Lung (tissue), 12 donors: ENCODE measurements around the gene INSM1. TPM values are rescaled to one million over a fixed set of nuclear protein-coding genes. Genes with fewer than 3 reads are reported as not detected.

Experiments used
- ATAC-seq: fragments of 200-7000 bp; cut with Tn5 transposase; one replicate; pipeline ENCODE4 v1.9.1; 2020; ENCODE audit warnings: moderate number of reproducible peaks; ENCODE audit not compliant: insufficient read depth, low FRiP score
- DNase-seq, 3 donors: peaks; one replicate each; pipeline ENCODE4 v3.0.0-alpha.2; 2013 to 2017
- H3K27ac ChIP-seq, 2 donors: one replicate each; pipeline ENCODE4 v1.5.1; 2013; ENCODE audit warnings: mild to moderate bottlenecking in 2 of 2, moderate library complexity in 2 of 2, control low read depth in 1 of 2, inconsistent platforms in 1 of 2, low read depth in 1 of 2, low read length in 1 of 2
- H3K27me3 ChIP-seq, 3 donors: one replicate each; pipeline ENCODE4 v1.5.1; 2013; ENCODE audit warnings: low read length in 2 of 3; ENCODE audit not compliant: control insufficient read depth in 3 of 3, insufficient read depth in 3 of 3
- H3K36me3 ChIP-seq, 4 donors: one replicate each; pipeline ENCODE4 v1.5.1; 2013; ENCODE audit warnings: low read length in 4 of 4, mild to moderate bottlenecking in 1 of 4, moderate library complexity in 1 of 4; ENCODE audit not compliant: control insufficient read depth in 4 of 4, insufficient read depth in 4 of 4
- H3K4me1 ChIP-seq, 5 donors: one replicate each; pipeline ENCODE4 v1.5.1; 2013; ENCODE audit warnings: low read length in 5 of 5, mild to moderate bottlenecking in 2 of 5, moderate library complexity in 1 of 5; ENCODE audit not compliant: control insufficient read depth in 5 of 5, insufficient read depth in 5 of 5
- H3K4me3 ChIP-seq: one replicate; pipeline ENCODE4 v1.5.1; 2013; ENCODE audit warnings: mild to moderate bottlenecking, control low read depth, moderate library complexity
- H3K9ac ChIP-seq, 2 donors: one replicate each; pipeline ENCODE4 v1.5.1; 2013; ENCODE audit warnings: low read length in 2 of 2, control low read depth in 1 of 2; ENCODE audit not compliant: insufficient read depth in 1 of 2
- H3K9me3 ChIP-seq, 4 donors: one replicate each; pipeline ENCODE4 v1.5.1; 2013; ENCODE audit warnings: low read length in 3 of 4, mild to moderate bottlenecking in 1 of 4, moderate library complexity in 1 of 4; ENCODE audit not compliant: control insufficient read depth in 4 of 4, insufficient read depth in 3 of 4
- WGBS, 2 donors: extraction: QIAGEN DNeasy Blood & Tissue Kit; methylation state at CpG; one replicate each; pipeline ENCODE4 v1.1.7; 2013; 5-methylcytosine and 5-hydroxymethylcytosine counted together
- polyA plus RNA-seq, 2 donors: library from polyadenylated mRNA; stranded (reverse); fragments of 200-250 nt; gene quantifications; one replicate each; pipeline ENCODE4 v1.2.1, GENCODE V29; 2013
- total RNA-seq, 2 donors: library from RNA; depleted of rRNA in 1 of 2; stranded (reverse); fragments of >200 nt in 1 of 2; gene quantifications; one replicate each; pipeline ENCODE4 v1.2.1, GENCODE V29; 2014 to 2021
- TF ChIP-seq, protein P1 (sequence below): IDR thresholded peaks from 2 replicates; pipeline ENCODE4 v1.5.1; 2012; ENCODE audit warnings: mild to moderate bottlenecking; ENCODE audit errors: control extremely low read depth, extremely low read depth
- donor health status: control.
- donor health status: control.
- donor health status: Bipolar disorder and iron deficiency.
- donor health status: healthy.
- donor health status: DM: yes; HTN: yes; CAD: no.

The INSM1 gene
- total and polyA plus RNA-seq, 4 donors: 0.04 to 0.18 (median 0.08) TPM

DNA sequence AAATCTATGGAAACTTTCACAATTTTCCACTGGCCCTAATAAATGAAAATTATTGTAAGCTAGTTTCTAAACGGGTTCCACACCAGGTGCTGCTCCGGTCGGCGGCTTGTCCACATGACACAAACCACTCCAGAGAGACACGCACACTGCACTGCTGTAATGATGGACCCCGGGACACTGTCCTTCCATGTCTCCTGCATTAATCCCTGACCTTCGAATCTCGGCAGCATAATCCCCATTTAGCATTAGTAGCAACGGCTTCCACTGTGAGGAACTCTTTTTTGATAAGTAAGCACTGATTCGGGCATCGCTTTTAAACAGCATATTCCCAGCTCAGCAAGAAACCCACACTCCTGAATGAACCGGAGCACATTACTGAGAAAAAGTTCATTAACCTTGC, 43.5 kb downstream of the INSM1 start:
- WGBS, 2 donors: 91 to 92% methylated on average over 12 of the region's 12 CpGs
- TF ChIP-seq, protein P1, sequence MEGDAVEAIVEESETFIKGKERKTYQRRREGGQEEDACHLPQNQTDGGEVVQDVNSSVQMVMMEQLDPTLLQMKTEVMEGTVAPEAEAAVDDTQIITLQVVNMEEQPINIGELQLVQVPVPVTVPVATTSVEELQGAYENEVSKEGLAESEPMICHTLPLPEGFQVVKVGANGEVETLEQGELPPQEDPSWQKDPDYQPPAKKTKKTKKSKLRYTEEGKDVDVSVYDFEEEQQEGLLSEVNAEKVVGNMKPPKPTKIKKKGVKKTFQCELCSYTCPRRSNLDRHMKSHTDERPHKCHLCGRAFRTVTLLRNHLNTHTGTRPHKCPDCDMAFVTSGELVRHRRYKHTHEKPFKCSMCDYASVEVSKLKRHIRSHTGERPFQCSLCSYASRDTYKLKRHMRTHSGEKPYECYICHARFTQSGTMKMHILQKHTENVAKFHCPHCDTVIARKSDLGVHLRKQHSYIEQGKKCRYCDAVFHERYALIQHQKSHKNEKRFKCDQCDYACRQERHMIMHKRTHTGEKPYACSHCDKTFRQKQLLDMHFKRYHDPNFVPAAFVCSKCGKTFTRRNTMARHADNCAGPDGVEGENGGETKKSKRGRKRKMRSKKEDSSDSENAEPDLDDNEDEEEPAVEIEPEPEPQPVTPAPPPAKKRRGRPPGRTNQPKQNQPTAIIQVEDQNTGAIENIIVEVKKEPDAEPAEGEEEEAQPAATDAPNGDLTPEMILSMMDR: no peak
- Histone ChIP-seq H3K27me3 (no peaks in the 10 kb centered on the region), H3K9me3 (no peaks in the 10 kb centered on the region), H3K36me3 (peaks cover 0 to 19% (median 0%) of the 10 kb centered on the region in 4 donors), H3K9ac (no peak overlapping the region), H3K27ac (no peak overlapping the region), H3K4me3 (no peak overlapping the region), H3K4me1 (peaks cover 0 to 21% (median 5%) of the 10 kb centered on the region in 5 donors)
- DNase-seq (no peak), ATAC-seq (no peak)

- TF ChIP-seq, protein P1: no peak
- no peak overlapping the region for H3K4me3 ChIP-seq
- H3K9me3 ChIP-seq: no peaks in the 10 kb centered on the region
- 94 to 97% methylated on average over 17 of the region's 17 CpGs for WGBS, 2 donors
- H3K27ac ChIP-seq: no peak overlapping the region
- ATAC-seq (no peak), DNase-seq (no peak)
- no peaks in the 10 kb centered on the region for H3K27me3 ChIP-seq
- peaks cover 0 to 18% (median 0%) of the 10 kb centered on the region in 4 donors for H3K36me3 ChIP-seq
- no peak overlapping the region for H3K9ac ChIP-seq
- peaks cover 0 to 20% (median 5%) of the 10 kb centered on the region in 5 donors for H3K4me1 ChIP-seq
These were observed 43.9 kb downstream of the INSM1 start for GRCh38 chr20:20411836-20412235.

- TF ChIP-seq, protein P1: no peak
- H3K27ac ChIP-seq: no peak overlapping the region
- H3K36me3 ChIP-seq: peaks cover 0 to 18% (median 0%) of the 10 kb centered on the region in 4 donors
- no peaks in the 10 kb centered on the region for H3K9me3 ChIP-seq
- no peaks in the 10 kb centered on the region for H3K27me3 ChIP-seq
- ATAC-seq: no peak
- 57 to 66% methylated on average over 9 of the region's 9 CpGs for WGBS, 2 donors
- no peak for DNase-seq
- H3K4me3 ChIP-seq: no peak overlapping the region
- H3K9ac ChIP-seq: no peak overlapping the region
- H3K4me1 ChIP-seq: peaks cover 0 to 13% (median 4%) of the 10 kb centered on the region in 5 donors
These were observed 44.8 kb downstream of the INSM1 start for GRCh38 chr20:20412750-20413149.

- ATAC-seq (no peak), DNase-seq (no peak)
- Histone ChIP-seq H3K4me3 (no peak overlapping the region), H3K27ac (no peak overlapping the region), H3K27me3 (no peaks in the 10 kb centered on the region), H3K36me3 (peaks cover 0 to 19% (median 3%) of the 10 kb centered on the region in 4 donors), H3K4me1 (peaks cover 0 to 13% (median 4%) of the 10 kb centered on the region in 5 donors), H3K9ac (no peak overlapping the region), H3K9me3 (no peaks in the 10 kb centered on the region)
- WGBS, 2 donors: 93 to 96% methylated on average over 21 of the region's 21 CpGs
- TF ChIP-seq, protein P1: no peak
These were observed 45.9 kb downstream of the INSM1 start for GRCh38 chr20:20413810-20414281.
